Activated B cell treated with CpG ODN at 0.5 μM for 24 hours (primary cell): ENCODE data around the gene ACOX3. TPM values are rescaled to one million over a fixed set of nuclear protein-coding genes. Genes with fewer than 3 reads are reported as not detected.

Experiments used
- ATAC-seq: fragments of 200-7000 bp; cut with Tn5 transposase; one replicate; pipeline ENCODE4 v1.10.0; 2021; ENCODE audit warnings: low read depth, mild to moderate bottlenecking, moderate library complexity
- CTCF ChIA-PET: fragments of 350-600 bp; sonication (Branson Sonifier 250); formaldehyde crosslinking; loops from one replicate; lab custom pipeline; 2021; ENCODE audit warnings: antibody characterized with exemption; lab: Charles Lee
- POLR2A ChIA-PET: fragments of 350-600 bp; sonication (Branson Sonifier 250); formaldehyde crosslinking; loops from one replicate; lab custom pipeline; 2021; ENCODE audit warnings: antibody characterized with exemption; lab: Charles Lee
- DNase-seq: peaks from one replicate; pipeline ENCODE4 v3.0.0; 2022
- H3K27ac Mint-ChIP-seq: one replicate; pipeline ENCODE4 v1.8.0; 2020; ENCODE audit warnings: mixed read lengths
- H3K27me3 Mint-ChIP-seq: one replicate; pipeline ENCODE4 v1.8.0; 2021; ENCODE audit warnings: mixed read lengths
- H3K36me3 Mint-ChIP-seq: one replicate; pipeline ENCODE4 v1.8.0; 2021; ENCODE audit warnings: low read depth, mixed read lengths
- H3K4me1 Mint-ChIP-seq: one replicate; pipeline ENCODE4 v1.8.0; 2021; ENCODE audit warnings: mixed read lengths
- H3K4me3 Mint-ChIP-seq: one replicate; pipeline ENCODE4 v1.8.0; 2020; ENCODE audit warnings: mild to moderate bottlenecking, mixed read lengths
- H3K9me3 Mint-ChIP-seq: one replicate; pipeline ENCODE4 v1.8.0; 2020; ENCODE audit warnings: mixed read lengths
- intact Hi-C: fragments of 100-400 bp; cut with micrococcal nuclease; formaldehyde crosslinking; loops from one replicate; pipeline ENCODE4 v1.15.1; 2024
- total RNA-seq: library from RNA; stranded (reverse); gene quantifications from 2 replicates; pipeline ENCODE4 v1.2.3, GENCODE V29; 2022
- TF ChIP-seq, protein P1 (sequence below): fragments of 200-600 bp; IDR thresholded peaks from one replicate; pipeline ENCODE4 v1.8.0; 2022; ENCODE audit warnings: antibody characterized with exemption, mild to moderate bottlenecking

ACOX3 gene
- total RNA-seq, 1 donor from 2014 or later, result 20.6 TPM

DNA sequence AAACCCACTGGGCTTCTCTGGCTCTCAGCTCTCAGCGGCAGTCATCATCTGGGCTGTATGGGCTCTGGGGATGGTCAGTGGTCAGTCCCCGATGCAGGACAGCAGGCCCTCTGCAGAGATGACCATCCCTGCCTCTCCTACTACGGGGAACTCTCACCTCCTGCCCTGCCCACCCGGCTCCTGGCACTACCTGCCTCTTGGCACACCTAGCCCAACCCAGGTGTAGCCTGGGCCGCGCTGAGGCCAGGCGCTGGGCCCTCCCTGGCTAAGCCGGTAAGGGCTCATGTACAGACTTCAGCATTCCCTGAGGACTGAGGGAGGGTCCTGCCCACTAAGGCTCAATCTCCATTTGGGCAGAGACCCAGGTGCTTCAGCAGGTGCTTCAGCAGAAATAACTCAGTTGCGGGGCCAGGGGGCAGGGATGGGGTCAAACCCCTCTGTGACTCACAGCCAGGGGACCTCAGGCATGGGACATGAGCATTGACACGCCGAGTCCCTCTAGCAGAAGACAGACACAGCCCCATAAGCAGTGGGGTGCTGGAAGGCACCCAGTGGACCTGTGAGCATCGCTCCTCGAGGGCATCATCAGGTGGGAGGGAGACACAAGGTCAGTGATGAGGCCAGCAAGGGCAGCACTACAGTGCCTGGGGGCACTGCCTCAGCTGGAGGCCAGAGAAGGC lies 71.0 kb downstream of the ACOX3 start:
- ChIA-PET CTCF (no interaction called here), POLR2A (no interaction called here)
- TF ChIP-seq, protein P1, sequence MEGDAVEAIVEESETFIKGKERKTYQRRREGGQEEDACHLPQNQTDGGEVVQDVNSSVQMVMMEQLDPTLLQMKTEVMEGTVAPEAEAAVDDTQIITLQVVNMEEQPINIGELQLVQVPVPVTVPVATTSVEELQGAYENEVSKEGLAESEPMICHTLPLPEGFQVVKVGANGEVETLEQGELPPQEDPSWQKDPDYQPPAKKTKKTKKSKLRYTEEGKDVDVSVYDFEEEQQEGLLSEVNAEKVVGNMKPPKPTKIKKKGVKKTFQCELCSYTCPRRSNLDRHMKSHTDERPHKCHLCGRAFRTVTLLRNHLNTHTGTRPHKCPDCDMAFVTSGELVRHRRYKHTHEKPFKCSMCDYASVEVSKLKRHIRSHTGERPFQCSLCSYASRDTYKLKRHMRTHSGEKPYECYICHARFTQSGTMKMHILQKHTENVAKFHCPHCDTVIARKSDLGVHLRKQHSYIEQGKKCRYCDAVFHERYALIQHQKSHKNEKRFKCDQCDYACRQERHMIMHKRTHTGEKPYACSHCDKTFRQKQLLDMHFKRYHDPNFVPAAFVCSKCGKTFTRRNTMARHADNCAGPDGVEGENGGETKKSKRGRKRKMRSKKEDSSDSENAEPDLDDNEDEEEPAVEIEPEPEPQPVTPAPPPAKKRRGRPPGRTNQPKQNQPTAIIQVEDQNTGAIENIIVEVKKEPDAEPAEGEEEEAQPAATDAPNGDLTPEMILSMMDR, result no peak
- Mint-ChIP-seq H3K9me3 (no peaks in the 10 kb centered on the region), H3K27ac (no peak overlapping the region), H3K4me3 (no peak overlapping the region), H3K27me3 (no peaks in the 10 kb centered on the region), H3K4me1 (no peaks in the 10 kb centered on the region), H3K36me3 (peaks cover 23% of the 10 kb centered on the region)
- ATAC-seq (no peak), DNase-seq (no peak)
- intact Hi-C loops, result no loop called here

DNA sequence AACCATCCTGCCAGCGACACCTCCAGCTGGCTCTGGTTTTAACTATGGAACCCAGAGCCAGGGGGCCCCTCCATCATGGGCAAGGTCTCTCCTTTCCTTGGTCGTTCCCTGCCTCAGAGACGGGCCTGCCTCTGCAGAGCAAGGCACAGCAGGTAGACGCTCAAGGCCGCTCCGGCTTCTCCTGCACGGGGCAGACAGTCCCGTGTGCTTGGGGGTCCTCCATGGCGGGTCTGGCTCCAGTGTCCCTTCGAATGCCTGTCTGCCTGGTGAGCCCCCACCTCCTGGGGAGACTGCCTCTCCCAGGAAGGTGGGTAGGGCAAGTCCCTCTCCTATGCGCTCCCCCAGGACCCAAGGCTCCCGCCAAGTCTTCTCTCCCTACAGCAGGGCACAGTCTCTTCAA lies 71.5 kb downstream of the ACOX3 start:
- no peaks in the 10 kb centered on the region for H3K9me3 Mint-ChIP-seq
- H3K36me3 Mint-ChIP-seq, result peaks cover 27% of the 10 kb centered on the region
- ATAC-seq, result no peak
- TF ChIP-seq, protein P1, result no peak
- no peak overlapping the region for H3K27ac Mint-ChIP-seq
- CTCF ChIA-PET, result no interaction called here
- POLR2A ChIA-PET, result no interaction called here
- no peaks in the 10 kb centered on the region for H3K4me1 Mint-ChIP-seq
- intact Hi-C loops, result no loop called here
- no peak overlapping the region for H3K4me3 Mint-ChIP-seq
- no peaks in the 10 kb centered on the region for H3K27me3 Mint-ChIP-seq
- no peak for DNase-seq

DNA sequence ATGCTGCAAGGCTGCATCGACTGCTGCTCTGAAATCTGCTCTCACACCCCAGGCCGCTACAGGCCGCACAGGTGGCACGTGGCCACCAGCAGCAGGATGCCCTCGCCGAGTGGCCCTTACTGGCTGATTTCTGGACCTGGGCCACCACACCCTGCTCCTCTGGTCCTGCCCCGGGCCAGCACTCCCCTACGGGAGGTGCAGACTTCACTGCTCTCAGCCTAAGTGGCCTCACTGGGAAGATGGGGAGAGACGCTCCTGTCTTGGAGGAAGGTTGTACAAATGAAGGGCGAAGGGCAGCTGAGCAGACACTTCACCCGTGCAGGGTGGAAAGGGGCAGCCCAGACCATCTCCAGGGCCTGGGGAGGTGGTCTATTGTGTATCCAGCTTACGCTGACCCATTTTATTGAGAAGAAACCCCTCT lies 72.5 kb downstream of the ACOX3 start:
- H3K27ac Mint-ChIP-seq, result no peak overlapping the region
- POLR2A ChIA-PET, result interaction anchor here (0.7 kb wide), 1 partner anchor 554 kb away, joined by 5 read pairs; no protein-coding TSS in a partner anchor
- no peak for DNase-seq
- intact Hi-C loops, result no loop called here
- H3K9me3 Mint-ChIP-seq, result no peaks in the 10 kb centered on the region
- TF ChIP-seq, protein P1, result no peak
- H3K27me3 Mint-ChIP-seq, result no peaks in the 10 kb centered on the region
- no peak for ATAC-seq
- no peak overlapping the region for H3K4me3 Mint-ChIP-seq
- H3K36me3 Mint-ChIP-seq, result peaks cover 24% of the 10 kb centered on the region
- CTCF ChIA-PET, result no interaction called here
- no peaks in the 10 kb centered on the region for H3K4me1 Mint-ChIP-seq

DNA sequence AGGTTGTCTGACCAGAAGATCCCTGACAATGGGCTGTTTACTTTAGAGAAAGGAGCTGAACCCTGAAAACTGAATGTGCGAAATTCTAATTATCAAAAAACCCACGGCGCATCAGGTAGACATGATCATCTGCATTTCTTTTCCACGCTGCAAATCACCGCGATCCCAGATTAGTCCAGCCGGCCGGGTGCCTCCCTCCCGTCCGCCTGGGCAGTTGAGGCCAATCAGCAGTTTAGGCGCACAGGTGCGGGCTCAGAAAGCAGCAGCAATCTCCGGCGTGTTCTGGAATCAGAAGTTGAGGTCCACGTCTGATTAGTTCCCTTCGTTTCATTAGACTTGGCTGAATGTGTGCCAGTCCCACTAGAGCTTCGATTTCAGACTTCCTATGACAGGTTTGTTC lies 73.9 kb downstream of the ACOX3 start:
- no peaks in the 10 kb centered on the region for H3K27me3 Mint-ChIP-seq
- no peak overlapping the region for H3K27ac Mint-ChIP-seq
- POLR2A ChIA-PET, result no interaction called here
- TF ChIP-seq, protein P1, result no peak
- no peaks in the 10 kb centered on the region for H3K4me1 Mint-ChIP-seq
- no peak for ATAC-seq
- DNase-seq, result no peak
- H3K4me3 Mint-ChIP-seq, result no peak overlapping the region
- intact Hi-C loops, result no loop called here
- peaks cover 24% of the 10 kb centered on the region for H3K36me3 Mint-ChIP-seq
- peaks cover 2% of the 10 kb centered on the region for H3K9me3 Mint-ChIP-seq
- CTCF ChIA-PET, result no interaction called here

DNA sequence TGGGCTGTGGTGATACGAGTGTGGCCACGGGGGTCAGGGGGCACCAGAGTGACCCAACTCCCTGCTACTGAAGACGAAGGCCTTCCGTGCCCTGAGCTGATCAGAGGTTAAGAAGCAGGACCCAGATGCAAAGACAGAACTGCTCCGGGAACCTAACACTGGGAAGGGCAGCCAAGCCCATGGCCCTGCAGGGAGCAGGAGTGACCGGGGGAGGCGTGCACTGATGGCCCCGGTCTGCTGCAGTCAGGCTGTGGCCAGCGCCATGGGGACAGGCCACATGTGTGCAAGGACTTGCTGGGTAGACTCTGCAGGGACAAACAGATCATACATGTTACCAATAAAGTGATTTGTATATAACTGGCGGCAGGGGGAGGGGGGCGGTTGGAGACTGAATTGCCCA lies 74.6 kb downstream of the ACOX3 start:
- no peak for DNase-seq
- H3K27ac Mint-ChIP-seq, result no peak overlapping the region

More for the DNA sequence above, 74.6 kb downstream of the ACOX3 start:
- ChIA-PET CTCF (no interaction called here), POLR2A (no interaction called here)
- H3K4me1 Mint-ChIP-seq, result no peaks in the 10 kb centered on the region
- H3K27me3 Mint-ChIP-seq, result no peaks in the 10 kb centered on the region
- H3K36me3 Mint-ChIP-seq, result peaks cover 24% of the 10 kb centered on the region
- intact Hi-C loops, result no loop called here
- peaks cover 2% of the 10 kb centered on the region for H3K9me3 Mint-ChIP-seq
- no peak overlapping the region for H3K4me3 Mint-ChIP-seq
- TF ChIP-seq, protein P1, result no peak
- no peak for ATAC-seq
